ENCODE data around the gene AKNA. TPM values are rescaled to one million over a fixed set of nuclear protein-coding genes. Genes with fewer than 3 reads are reported as not detected.

AKNA gene
- total RNA-seq, 2 experiments from 2014 or later, result 61.4 to 203 TPM

GRCh38 chr9:114403153-114403756, 15.5 kb upstream of the AKNA start:
- Histone ChIP-seq H3K4me2 (ENCODE audit: low read length) (no peak overlapping the region), H3K79me2 (ENCODE audit: insufficient read depth, low read depth, low read length) (no peaks in the 10 kb centered on the region), H3K27ac (ENCODE audit: low read depth, low read length, poor library complexity, severe bottlenecking) (no peak overlapping the region), H3K9me2 (ENCODE audit: insufficient read depth, low read length) (no peaks in the 10 kb centered on the region), H3K36me3 (ENCODE audit: insufficient read depth, low read length) (no peaks in the 10 kb centered on the region), H2AFZ (ENCODE audit: low read length) (no peak overlapping the region), H3K4me3 (ENCODE audit: low read depth, low read length, poor library complexity, severe bottlenecking) (no peak overlapping the region), H4K20me1 (ENCODE audit: insufficient read depth, low read length) (no peaks in the 10 kb centered on the region), H3K4me1 (ENCODE audit: insufficient read depth, low read length, poor library complexity, severe bottlenecking) (peaks cover 17% of the 10 kb centered on the region), H3K9me3 (ENCODE audit: low read length) (no peaks in the 10 kb centered on the region)
- no peak for DNase-seq (ENCODE audit: low spot score)
- no TSS peak for BruUV-seq (replicated peaks)
- TF ChIP-seq CTCF (conservative IDR thresholded peaks at IDR 0.05; ENCODE audit: low read length) (no peak), EZH2phosphoT487 (IDR thresholded peaks at IDR 0.05; ENCODE audit: borderline replicate concordance, low read depth, low read length) (no peak)
- intact Hi-C loops (cut with micrococcal nuclease; ENCODE audit: unreplicated experiment), result no loop called here
- POLR2A ChIA-PET, result interaction anchor here (0.7 to 1.1 kb wide), 3 partner anchors 13 to 1462 kb away, joined by 3 to 4 read pairs (median 4); no protein-coding TSS in a partner anchor
- CTCF ChIA-PET (ENCODE audit: unreplicated experiment), result interaction anchor here (1.0 kb wide), 1 partner anchor 13 kb away, joined by 3 read pairs; no protein-coding TSS in a partner anchor

- Histone ChIP-seq H3K36me3 (ENCODE audit: insufficient read depth, low read length) (no peaks in the 10 kb centered on the region), H3K9me2 (ENCODE audit: insufficient read depth, low read length) (no peaks in the 10 kb centered on the region), H4K20me1 (ENCODE audit: insufficient read depth, low read length) (no peaks in the 10 kb centered on the region), H3K4me2 (ENCODE audit: low read length) (no peak overlapping the region), H3K4me1 (ENCODE audit: insufficient read depth, low read length, poor library complexity, severe bottlenecking) (peaks cover 24% of the 10 kb centered on the region), H2AFZ (ENCODE audit: low read length) (no peak overlapping the region), H3K27ac (ENCODE audit: low read depth, low read length, poor library complexity, severe bottlenecking) (no peak overlapping the region), H3K9me3 (ENCODE audit: low read length) (no peaks in the 10 kb centered on the region), H3K4me3 (ENCODE audit: low read depth, low read length, poor library complexity, severe bottlenecking) (no peak overlapping the region), H3K79me2 (ENCODE audit: insufficient read depth, low read depth, low read length) (peaks cover 12% of the 10 kb centered on the region)
- no peak for DNase-seq (ENCODE audit: low spot score)
- CTCF ChIA-PET (ENCODE audit: unreplicated experiment), result no interaction called here
- intact Hi-C loops (cut with micrococcal nuclease; ENCODE audit: unreplicated experiment), result no loop called here
- BruUV-seq (replicated peaks), result no TSS peak
- POLR2A ChIA-PET, result interaction anchor here (1.0 kb wide), 1 partner anchor 118 kb away, joined by 3 read pairs; no protein-coding TSS in a partner anchor
- TF ChIP-seq CTCF (conservative IDR thresholded peaks at IDR 0.05; ENCODE audit: low read length) (no peak), EZH2phosphoT487 (IDR thresholded peaks at IDR 0.05; ENCODE audit: borderline replicate concordance, low read depth, low read length) (no peak)
Observed at GRCh38 chr9:114401344-114401743, 13.6 kb upstream of the AKNA start.

GRCh38 chr9:114400772-114401171, 13.0 kb upstream of the AKNA start:
- peaks cover 29% of the 10 kb centered on the region for H3K4me1 ChIP-seq (ENCODE audit: insufficient read depth, low read length, poor library complexity, severe bottlenecking)
- no peak overlapping the region for H2AFZ ChIP-seq (ENCODE audit: low read length)
- no peak for DNase-seq (ENCODE audit: low spot score)
- H3K9me3 ChIP-seq (ENCODE audit: low read length), result no peaks in the 10 kb centered on the region
- H3K9me2 ChIP-seq (ENCODE audit: insufficient read depth, low read length), result no peaks in the 10 kb centered on the region
- no TSS peak for BruUV-seq (replicated peaks)
- H3K4me3 ChIP-seq (ENCODE audit: low read depth, low read length, poor library complexity, severe bottlenecking), result no peak overlapping the region
- ChIA-PET CTCF (ENCODE audit: unreplicated experiment) (no interaction called here), POLR2A (interaction anchor here (0.5 to 1.3 kb wide), 3 partner anchors 32 to 581 kb away, joined by 3 read pairs; no protein-coding TSS in a partner anchor)
- H3K79me2 ChIP-seq (ENCODE audit: insufficient read depth, low read depth, low read length), result peaks cover 18% of the 10 kb centered on the region
- no peak overlapping the region for H3K27ac ChIP-seq (ENCODE audit: low read depth, low read length, poor library complexity, severe bottlenecking)
- intact Hi-C loops (cut with micrococcal nuclease; ENCODE audit: unreplicated experiment), result no loop called here
- no peaks in the 10 kb centered on the region for H4K20me1 ChIP-seq (ENCODE audit: insufficient read depth, low read length)
- TF ChIP-seq CTCF (conservative IDR thresholded peaks at IDR 0.05; ENCODE audit: low read length), result no peak
- TF ChIP-seq EZH2phosphoT487 (IDR thresholded peaks at IDR 0.05; ENCODE audit: borderline replicate concordance, low read depth, low read length), result no peak
- no peak overlapping the region for H3K4me2 ChIP-seq (ENCODE audit: low read length)
- peaks cover 5% of the 10 kb centered on the region; the same call in 1 of the 2 replicates for H3K36me3 ChIP-seq (ENCODE audit: insufficient read depth, low read length)
